Activated CD8-positive, alpha-beta T cell treated with anti-CD3 and anti-CD28 coated beads for 36 hours (primary cell): ENCODE measurements around the gene PLCL2. TPM values are rescaled to one million over a fixed set of nuclear protein-coding genes. Genes with fewer than 3 reads are reported as not detected.

Source experiments
- ATAC-seq: fragments of 200-7000 bp; cut with Tn5 transposase; one replicate; pipeline ENCODE4 v1.10.0; 2021; ENCODE audit warnings: mild to moderate bottlenecking, moderate library complexity
- CTCF ChIA-PET: fragments of 350-600 bp; sonication (Branson Sonifier 250); formaldehyde crosslinking; loops from one replicate; lab custom pipeline; 2021; ENCODE audit warnings: antibody characterized with exemption; lab: Charles Lee
- POLR2A ChIA-PET: fragments of 350-600 bp; sonication (Branson Sonifier 250); formaldehyde crosslinking; loops from one replicate; lab custom pipeline; 2021; ENCODE audit warnings: antibody characterized with exemption; lab: Charles Lee
- DNase-seq: peaks from one replicate; pipeline ENCODE4 v3.0.0-alpha.2; 2020
- H3K27ac Mint-ChIP-seq: one replicate; pipeline ENCODE4 v1.8.0; 2021; ENCODE audit warnings: mild to moderate bottlenecking, mixed read lengths
- H3K27me3 Mint-ChIP-seq: one replicate; pipeline ENCODE4 v1.8.0; 2021; ENCODE audit warnings: mixed read lengths
- H3K36me3 Mint-ChIP-seq: one replicate; pipeline ENCODE4 v1.8.0; 2021; ENCODE audit warnings: low read depth, mixed read lengths
- H3K4me1 Mint-ChIP-seq: one replicate; pipeline ENCODE4 v1.8.0; 2021; ENCODE audit warnings: low read depth, mixed read lengths
- H3K4me3 Mint-ChIP-seq: one replicate; pipeline ENCODE4 v1.8.0; 2021; ENCODE audit warnings: mild to moderate bottlenecking, moderate library complexity, mixed read lengths
- H3K9me3 Mint-ChIP-seq: one replicate; pipeline ENCODE4 v1.8.0; 2021; ENCODE audit warnings: mixed read lengths
- intact Hi-C: fragments of 100-400 bp; cut with micrococcal nuclease; formaldehyde crosslinking; loops from one replicate; pipeline ENCODE4 v1.10.0; 2022
- total RNA-seq, 2 experiments: library from RNA; stranded (reverse); gene quantifications; one replicate each; pipeline ENCODE4 v1.2.3, GENCODE V29; 2021
- TF ChIP-seq, protein P1 (sequence below): fragments of 200-600 bp; IDR thresholded peaks from one replicate; pipeline ENCODE4 v1.8.0; 2022; ENCODE audit warnings: antibody characterized with exemption, mild to moderate bottlenecking

Gene PLCL2
- total RNA-seq, 2 experiments from 2014 or later, result 19.4 to 19.7 TPM

- peaks cover 77% of the 10 kb centered on the region for H3K4me1 Mint-ChIP-seq
- peaks cover 21% of the 10 kb centered on the region for H3K36me3 Mint-ChIP-seq
- H3K27me3 Mint-ChIP-seq, result no peaks in the 10 kb centered on the region
- peak; percentile 23 for DNase-seq
- peak overlapping the region; percentile 6 for H3K27ac Mint-ChIP-seq
- ChIA-PET CTCF (interaction anchor here (0.8 to 1.8 kb wide), 2 partner anchors 13 to 40 kb away, joined by 3 to 6 read pairs; no protein-coding TSS in a partner anchor), POLR2A (interaction anchor here (1.0 kb wide), 1 partner anchor 19 kb away, joined by 4 read pairs; no protein-coding TSS in a partner anchor)
- TF ChIP-seq, protein P1, sequence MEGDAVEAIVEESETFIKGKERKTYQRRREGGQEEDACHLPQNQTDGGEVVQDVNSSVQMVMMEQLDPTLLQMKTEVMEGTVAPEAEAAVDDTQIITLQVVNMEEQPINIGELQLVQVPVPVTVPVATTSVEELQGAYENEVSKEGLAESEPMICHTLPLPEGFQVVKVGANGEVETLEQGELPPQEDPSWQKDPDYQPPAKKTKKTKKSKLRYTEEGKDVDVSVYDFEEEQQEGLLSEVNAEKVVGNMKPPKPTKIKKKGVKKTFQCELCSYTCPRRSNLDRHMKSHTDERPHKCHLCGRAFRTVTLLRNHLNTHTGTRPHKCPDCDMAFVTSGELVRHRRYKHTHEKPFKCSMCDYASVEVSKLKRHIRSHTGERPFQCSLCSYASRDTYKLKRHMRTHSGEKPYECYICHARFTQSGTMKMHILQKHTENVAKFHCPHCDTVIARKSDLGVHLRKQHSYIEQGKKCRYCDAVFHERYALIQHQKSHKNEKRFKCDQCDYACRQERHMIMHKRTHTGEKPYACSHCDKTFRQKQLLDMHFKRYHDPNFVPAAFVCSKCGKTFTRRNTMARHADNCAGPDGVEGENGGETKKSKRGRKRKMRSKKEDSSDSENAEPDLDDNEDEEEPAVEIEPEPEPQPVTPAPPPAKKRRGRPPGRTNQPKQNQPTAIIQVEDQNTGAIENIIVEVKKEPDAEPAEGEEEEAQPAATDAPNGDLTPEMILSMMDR, result no peak
- intact Hi-C loops, result no loop called here
- ATAC-seq, result no peak
- H3K9me3 Mint-ChIP-seq, result no peaks in the 10 kb centered on the region
- H3K4me3 Mint-ChIP-seq, result no peak overlapping the region
Measured at GRCh38 chr3:16940769-16941700, 56.3 kb downstream of the PLCL2 start.

DNA sequence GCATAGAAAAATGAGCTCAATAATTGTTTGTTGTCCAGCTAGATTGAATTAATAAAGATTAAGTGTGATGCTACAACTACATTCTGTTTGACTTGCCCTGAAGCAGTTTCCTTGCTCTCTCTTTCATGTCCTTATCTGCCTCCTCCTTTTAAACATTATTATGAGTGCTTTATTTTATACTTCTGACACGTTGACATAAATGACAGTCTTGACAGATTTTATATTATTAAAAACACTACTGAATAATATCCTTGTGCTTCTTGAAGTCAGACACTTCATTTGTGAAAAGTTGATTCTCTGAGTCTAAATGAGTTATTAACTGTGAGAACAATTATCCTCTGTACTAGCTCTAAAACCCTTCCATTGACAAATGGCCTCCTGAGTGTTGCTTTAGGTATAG lies 58.2 kb downstream of the PLCL2 start:
- intact Hi-C loops, result no loop called here
- Mint-ChIP-seq H3K27ac (no peak overlapping the region), H3K9me3 (no peaks in the 10 kb centered on the region), H3K27me3 (no peaks in the 10 kb centered on the region), H3K4me3 (no peak overlapping the region), H3K4me1 (peaks cover 61% of the 10 kb centered on the region), H3K36me3 (peaks cover 12% of the 10 kb centered on the region)
- TF ChIP-seq, protein P1, result no peak
- ChIA-PET CTCF (interaction anchor here (1.3 kb wide), 1 partner anchor 10 kb away, joined by 5 read pairs; no protein-coding TSS in a partner anchor), POLR2A (no interaction called here)
- no peak for ATAC-seq
- no peak for DNase-seq

- TF ChIP-seq, protein P1, result no peak
- peaks cover 12% of the 10 kb centered on the region for H3K36me3 Mint-ChIP-seq
- H3K4me3 Mint-ChIP-seq, result no peak overlapping the region
- intact Hi-C loops, result no loop called here
- ATAC-seq (no peak), DNase-seq (no peak)
- H3K27me3 Mint-ChIP-seq, result no peaks in the 10 kb centered on the region
- H3K4me1 Mint-ChIP-seq, result peaks cover 63% of the 10 kb centered on the region
- no peaks in the 10 kb centered on the region for H3K9me3 Mint-ChIP-seq
- no peak overlapping the region for H3K27ac Mint-ChIP-seq
- POLR2A ChIA-PET, result no interaction called here
- CTCF ChIA-PET, result interaction anchor here (1.3 kb wide), 1 partner anchor 11 kb away, joined by 5 read pairs; no protein-coding TSS in a partner anchor
Measured at GRCh38 chr3:16943857-16944256, 59.1 kb downstream of the PLCL2 start.

DNA sequence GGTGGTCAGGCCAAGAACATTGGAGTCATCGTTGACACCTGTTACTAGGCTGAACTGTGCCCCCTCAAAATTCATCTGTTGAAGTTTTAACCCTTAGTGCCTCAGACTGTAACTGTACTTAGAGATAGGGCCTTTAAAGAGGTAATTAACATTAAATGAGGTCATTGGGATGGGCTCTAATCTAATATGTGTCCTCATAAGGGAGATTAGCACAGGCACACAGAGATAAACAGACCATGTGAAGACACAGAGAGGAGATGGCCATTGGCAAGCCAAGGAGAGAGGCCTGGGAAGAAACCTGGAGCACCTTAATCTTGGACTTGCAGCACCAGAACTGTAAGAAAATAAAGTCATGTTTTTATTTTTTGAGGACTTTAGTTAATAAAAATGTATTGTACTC lies 59.6 kb downstream of the PLCL2 start:
- DNase-seq (no peak), ATAC-seq (no peak)
- Mint-ChIP-seq H3K9me3 (no peaks in the 10 kb centered on the region), H3K36me3 (peaks cover 12% of the 10 kb centered on the region), H3K4me1 (peaks cover 63% of the 10 kb centered on the region), H3K4me3 (no peak overlapping the region), H3K27me3 (no peaks in the 10 kb centered on the region), H3K27ac (no peak overlapping the region)
- TF ChIP-seq, protein P1, result no peak
- ChIA-PET CTCF (interaction anchor here (1.3 kb wide), 1 partner anchor 11 kb away, joined by 5 read pairs; no protein-coding TSS in a partner anchor), POLR2A (no interaction called here)
- intact Hi-C loops, result no loop called here

GRCh38 chr3:16945330-16945729 lies 60.6 kb downstream of the PLCL2 start:
- peaks cover 12% of the 10 kb centered on the region for H3K36me3 Mint-ChIP-seq
- CTCF ChIA-PET, result no interaction called here
- DNase-seq, result no peak
- TF ChIP-seq, protein P1, result no peak
- intact Hi-C loops, result no loop called here
- peaks cover 63% of the 10 kb centered on the region for H3K4me1 Mint-ChIP-seq
- no peaks in the 10 kb centered on the region for H3K27me3 Mint-ChIP-seq
- H3K9me3 Mint-ChIP-seq, result no peaks in the 10 kb centered on the region
- POLR2A ChIA-PET, result no interaction called here
- no peak overlapping the region for H3K4me3 Mint-ChIP-seq
- no peak for ATAC-seq
- H3K27ac Mint-ChIP-seq, result no peak overlapping the region
